Fibroblast of the aortic adventitia (primary cell): Measurements from ENCODE around the gene TDP1. TPM values are rescaled to one million over a fixed set of nuclear protein-coding genes. Genes with fewer than 3 reads are reported as not detected.

ENCODE experiments used
- DNase-seq: peaks from one replicate; pipeline ENCODE4 v3.0.0-alpha.2; 2010; ENCODE audit warnings: low read depth
- H3K4me3 ChIP-seq: 2 replicates; pipeline ENCODE4 v1.5.1; 2011; ENCODE audit warnings: low read depth, mild to moderate bottlenecking, control low read depth, low read length, moderate library complexity
- total RNA-seq: library from RNA; depleted of rRNA; stranded (reverse); fragments of >200 nt; gene quantifications from 2 replicates; pipeline ENCODE4 v1.2.3, GENCODE V29; 2012; ENCODE audit warnings: low replicate concordance
- TF ChIP-seq, protein P1 (sequence below): IDR thresholded peaks from 2 replicates; pipeline ENCODE4 v1.5.1; 2011; ENCODE audit warnings: mild to moderate bottlenecking, low read length, control low read depth, inconsistent platforms; ENCODE audit not compliant: insufficient read depth

TDP1 gene
- total RNA-seq, 1 donor, result 28.7 TPM

DNA sequence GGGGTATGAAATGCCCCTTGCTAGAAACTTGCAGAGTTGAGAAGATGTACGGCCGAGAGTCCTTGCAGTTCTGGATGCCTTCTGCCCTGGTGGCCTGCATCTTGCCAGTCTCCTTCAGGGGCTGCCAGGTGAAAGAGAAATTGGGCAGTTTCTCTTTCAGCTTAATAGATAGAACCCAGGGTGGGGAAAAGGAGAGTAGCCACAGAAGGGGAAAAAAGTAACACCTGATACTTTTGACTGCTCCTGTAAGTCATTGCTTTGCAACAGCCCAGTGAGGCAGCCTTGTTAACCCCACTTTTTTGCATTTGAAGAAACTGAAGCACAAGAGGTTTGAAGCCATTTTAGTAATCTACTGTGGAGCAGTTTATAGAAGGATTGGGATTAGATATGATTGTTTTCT is 27.6 kb downstream of the TDP1 start:
- DNase-seq, result no peak
- H3K4me3 ChIP-seq, result no peak overlapping the region
- TF ChIP-seq, protein P1, sequence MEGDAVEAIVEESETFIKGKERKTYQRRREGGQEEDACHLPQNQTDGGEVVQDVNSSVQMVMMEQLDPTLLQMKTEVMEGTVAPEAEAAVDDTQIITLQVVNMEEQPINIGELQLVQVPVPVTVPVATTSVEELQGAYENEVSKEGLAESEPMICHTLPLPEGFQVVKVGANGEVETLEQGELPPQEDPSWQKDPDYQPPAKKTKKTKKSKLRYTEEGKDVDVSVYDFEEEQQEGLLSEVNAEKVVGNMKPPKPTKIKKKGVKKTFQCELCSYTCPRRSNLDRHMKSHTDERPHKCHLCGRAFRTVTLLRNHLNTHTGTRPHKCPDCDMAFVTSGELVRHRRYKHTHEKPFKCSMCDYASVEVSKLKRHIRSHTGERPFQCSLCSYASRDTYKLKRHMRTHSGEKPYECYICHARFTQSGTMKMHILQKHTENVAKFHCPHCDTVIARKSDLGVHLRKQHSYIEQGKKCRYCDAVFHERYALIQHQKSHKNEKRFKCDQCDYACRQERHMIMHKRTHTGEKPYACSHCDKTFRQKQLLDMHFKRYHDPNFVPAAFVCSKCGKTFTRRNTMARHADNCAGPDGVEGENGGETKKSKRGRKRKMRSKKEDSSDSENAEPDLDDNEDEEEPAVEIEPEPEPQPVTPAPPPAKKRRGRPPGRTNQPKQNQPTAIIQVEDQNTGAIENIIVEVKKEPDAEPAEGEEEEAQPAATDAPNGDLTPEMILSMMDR, result no peak

DNA sequence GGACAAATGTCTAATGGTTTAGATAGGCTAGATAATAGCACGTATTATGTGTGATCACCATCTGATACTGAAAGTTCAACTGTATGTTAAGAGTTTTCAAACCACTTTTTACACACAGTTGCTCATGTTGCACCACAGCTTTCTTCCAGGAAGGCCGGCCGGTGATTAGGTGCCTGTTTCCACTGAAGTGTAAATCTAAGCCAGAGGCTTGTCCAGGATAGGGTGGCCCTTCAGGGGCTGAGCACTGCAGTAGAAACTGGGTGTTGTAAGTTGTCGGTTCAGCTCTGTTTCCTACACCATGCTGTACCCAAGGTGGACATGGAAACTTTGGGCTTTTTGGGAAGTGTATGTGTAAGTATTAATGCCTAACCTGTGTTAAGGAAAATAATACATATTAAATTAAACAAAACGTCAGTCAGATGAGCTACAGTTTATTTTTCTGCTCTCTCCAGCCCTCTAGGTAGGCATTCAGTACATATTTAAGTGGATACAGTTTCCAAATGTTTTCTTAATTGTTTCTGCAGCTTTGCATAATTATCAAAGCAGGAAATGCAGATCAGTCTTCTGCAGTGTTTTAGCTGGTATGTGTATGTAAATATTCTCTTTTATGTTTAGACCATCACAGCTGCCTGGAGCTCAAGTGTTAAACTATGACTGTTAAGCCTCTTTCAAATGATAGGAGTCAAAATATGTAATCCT is 30.9 kb downstream of the TDP1 start:
- DNase-seq, result no peak
- TF ChIP-seq, protein P1, result no peak
- H3K4me3 ChIP-seq, result no peak overlapping the region

DNA sequence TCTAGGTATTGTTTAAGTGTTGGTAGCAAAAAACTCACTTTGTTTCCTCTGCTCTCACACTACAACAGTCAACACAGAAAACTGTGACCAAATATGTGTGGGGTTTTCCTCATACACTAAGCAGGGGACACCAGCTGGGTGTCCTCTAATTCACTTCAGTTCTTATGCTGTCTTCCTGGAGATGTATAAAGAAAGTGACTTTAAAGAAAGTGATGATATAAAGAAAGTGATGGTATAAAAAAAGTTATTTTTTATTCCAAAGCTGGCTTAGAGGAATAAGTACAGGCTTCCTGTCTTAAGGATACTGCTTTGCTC is 31.4 kb downstream of the TDP1 start:
- TF ChIP-seq, protein P1, result no peak
- H3K4me3 ChIP-seq, result no peak overlapping the region
- no peak for DNase-seq

DNA sequence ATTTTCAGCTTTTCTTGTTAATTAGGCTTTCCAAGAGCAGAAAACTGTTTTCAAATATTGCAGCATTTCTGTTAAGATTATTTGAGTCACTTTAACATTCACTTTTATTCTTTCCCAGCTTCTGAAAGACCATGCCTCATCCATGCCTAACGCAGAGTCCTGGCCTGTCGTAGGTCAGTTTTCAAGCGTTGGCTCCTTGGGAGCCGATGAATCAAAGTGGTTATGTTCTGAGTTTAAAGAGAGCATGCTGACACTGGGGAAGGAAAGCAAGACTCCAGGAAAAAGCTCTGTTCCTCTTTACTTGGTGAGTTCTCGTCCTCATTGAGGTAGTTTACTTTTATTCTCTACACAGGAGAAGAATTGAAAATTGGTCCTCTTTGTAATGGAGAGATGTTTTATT is 33.1 kb downstream of the TDP1 start:
- TF ChIP-seq, protein P1, result no peak
- no peak for DNase-seq
- no peak overlapping the region for H3K4me3 ChIP-seq

DNA sequence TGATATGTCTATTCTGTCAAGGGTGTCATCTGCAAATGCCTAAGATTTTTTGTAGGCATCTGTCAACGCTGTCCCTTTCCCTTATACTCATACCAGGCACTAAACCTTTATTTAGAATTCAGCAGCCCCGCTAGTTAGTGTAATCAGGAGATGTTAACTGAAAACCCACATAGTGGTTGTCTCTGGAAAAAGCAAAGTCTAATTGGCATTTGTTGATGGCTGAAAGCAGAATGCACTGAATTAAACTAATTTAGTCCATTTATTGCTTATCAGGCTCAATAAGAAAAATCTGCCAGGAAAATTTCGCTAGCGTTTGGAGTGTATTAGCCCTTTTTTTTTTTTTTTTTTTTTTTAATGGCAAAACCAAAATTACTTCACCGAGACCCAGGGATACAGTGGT is 34.5 kb downstream of the TDP1 start:
- H3K4me3 ChIP-seq, result no peak overlapping the region
- no peak for DNase-seq
- TF ChIP-seq, protein P1, result no peak

DNA sequence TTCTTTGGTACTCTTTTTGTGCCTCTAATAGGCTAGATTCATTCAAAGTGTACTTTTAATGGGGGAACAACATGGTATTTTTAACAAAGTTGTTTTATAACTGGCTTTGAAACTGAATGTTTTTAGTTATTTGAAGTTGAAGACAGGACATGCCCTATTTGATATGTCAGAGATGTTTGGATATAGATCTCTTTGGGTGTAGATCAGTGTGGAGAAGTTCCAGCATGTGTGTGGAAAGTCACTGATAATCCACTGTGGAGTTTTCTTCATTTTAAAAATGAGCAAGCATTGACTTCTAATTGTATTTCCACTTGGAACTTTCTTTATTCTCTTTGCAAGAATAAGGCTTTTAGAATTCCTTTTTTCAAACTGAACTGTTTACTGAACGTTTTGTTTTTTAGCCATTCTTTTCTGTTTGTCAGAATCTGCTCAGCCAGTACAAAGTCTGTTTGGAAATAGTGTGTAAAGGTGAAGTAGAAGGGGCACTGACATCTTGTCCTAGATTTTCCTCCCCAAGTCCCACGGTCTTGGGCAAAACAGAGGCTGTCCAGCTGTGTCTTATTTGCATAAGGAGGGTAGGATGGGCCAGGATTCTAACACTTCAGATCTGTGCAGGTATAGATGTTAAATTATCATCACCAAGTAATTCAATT is 35.0 kb downstream of the TDP1 start:
- no peak for DNase-seq
- H3K4me3 ChIP-seq, result no peak overlapping the region
- TF ChIP-seq, protein P1, result no peak
